HepG2 (cell line): Measurements from ENCODE around the gene TGM1. TPM values are rescaled to one million over a fixed set of nuclear protein-coding genes. Genes with fewer than 3 reads are reported as not detected.

Experiments
- AHR ChIP-seq: IDR thresholded peaks from 2 replicates; pipeline ENCODE4 v1.6.1; 2018; ENCODE audit warnings: missing genetic modification reagents, missing compliant biosample characterization
- ARHGAP35 ChIP-seq: sonication (generic); formaldehyde crosslinking; IDR thresholded peaks from 2 replicates; pipeline ENCODE4 v1.9.0; 2022; ENCODE audit warnings: mild to moderate bottlenecking, inconsistent platforms, moderate library complexity, missing genetic modification reagents, borderline replicate concordance
- FOXC1 ChIP-seq: sonication (generic); formaldehyde crosslinking; IDR thresholded peaks from 2 replicates; pipeline ENCODE4 v1.8.0; 2022; ENCODE audit warnings: mild to moderate bottlenecking, missing genetic modification reagents, borderline replicate concordance
- GABPB1 ChIP-seq: IDR thresholded peaks from 2 replicates; pipeline ENCODE4 v1.6.1; 2016; ENCODE audit warnings: mild to moderate bottlenecking, missing genetic modification reagents, moderate library complexity, missing compliant biosample characterization
- LCORL ChIP-seq, 2 experiments: fragments of 450-650 bp in 1 of 2; sonication (generic) in 1 of 2; formaldehyde crosslinking in 1 of 2; IDR thresholded peaks; 2 replicates each; pipeline versions ENCODE4 v1.5.0 to v1.6.1; 2017 to 2020; ENCODE audit warnings: antibody characterized with exemption in 1 of 2, missing genetic modification reagents in 1 of 2
- POLR2AphosphoS2 ChIP-seq: IDR thresholded peaks from 2 replicates; pipeline ENCODE4 v1.6.1; 2011; ENCODE audit warnings: low read depth, low read length, improper control_type of control experiment
- RBAK ChIP-seq: sonication (generic); formaldehyde crosslinking; IDR thresholded peaks from 2 replicates; pipeline ENCODE4 v1.5.1; 2020; ENCODE audit warnings: mild to moderate bottlenecking, missing genetic modification reagents
- SNRNP70 ChIP-seq: fragments of 200-400 bp; formaldehyde crosslinking; IDR thresholded peaks from 2 replicates; pipeline ENCODE4 v1.6.1; 2017; ENCODE audit warnings: mild to moderate bottlenecking, low read depth, low read length, moderate library complexity
- ZBTB14 ChIP-seq: sonication (generic); formaldehyde crosslinking; IDR thresholded peaks from 2 replicates; pipeline ENCODE4 v1.4.0; 2020; ENCODE audit warnings: missing genetic modification reagents
- ZBTB38 ChIP-seq: sonication (generic); formaldehyde crosslinking; IDR thresholded peaks from 2 replicates; pipeline ENCODE4 v1.5.1; 2020; ENCODE audit warnings: mild to moderate bottlenecking, missing genetic modification reagents
- ZFP1 ChIP-seq: IDR thresholded peaks from 2 replicates; pipeline ENCODE4 v1.6.1; 2016
- ZNF160 ChIP-seq: sonication (generic); formaldehyde crosslinking; IDR thresholded peaks from 2 replicates; pipeline ENCODE4 v1.8.0; 2022; ENCODE audit warnings: mild to moderate bottlenecking, inconsistent platforms, missing genetic modification reagents
- ZNF205 ChIP-seq: IDR thresholded peaks from 2 replicates; pipeline ENCODE4 v1.6.1; 2018; ENCODE audit warnings: missing biosample characterization, missing genetic modification reagents
- ZNF292 ChIP-seq: sonication (generic); formaldehyde crosslinking; IDR thresholded peaks from 2 replicates; pipeline ENCODE4 v1.8.1; 2022; ENCODE audit warnings: mild to moderate bottlenecking, low read depth, missing genetic modification reagents, borderline replicate concordance
- ZNF30 ChIP-seq: sonication (generic); formaldehyde crosslinking; IDR thresholded peaks from 2 replicates; pipeline ENCODE4 v1.5.0; 2020; ENCODE audit warnings: mild to moderate bottlenecking, missing genetic modification reagents
- ZNF543 ChIP-seq: sonication (generic); formaldehyde crosslinking; IDR thresholded peaks from 2 replicates; pipeline ENCODE4 v1.4.0; 2020; ENCODE audit warnings: mild to moderate bottlenecking, missing genetic modification reagents
- ZNF614 ChIP-seq: IDR thresholded peaks from 2 replicates; pipeline ENCODE4 v1.6.1; 2018; ENCODE audit warnings: missing biosample characterization, missing genetic modification reagents, inconsistent platforms, borderline replicate concordance
- ZNF687 ChIP-seq: sonication (generic); formaldehyde crosslinking; IDR thresholded peaks from 2 replicates; pipeline ENCODE4 v1.5.1; 2020; ENCODE audit warnings: mild to moderate bottlenecking, missing genetic modification reagents, moderate library complexity
- polyA plus RNA-seq, 8 experiments: library from polyadenylated mRNA; depleted of rRNA in 3 of 8; stranded (reverse) in 7 of 8; unstranded in 1 of 8; fragments of >200 nt; fragmentation: Illumina TruSeq in 4 of 8; extraction: Trizol in 4 of 8; gene quantifications; 2 replicates each; pipeline versions ENCODE4 v1.2.1 to v1.2.3, GENCODE V29; 2011 to 2016; ENCODE audit warnings: low read depth in 4 of 8, missing spikeins in 1 of 8, mixed read lengths in 1 of 8; ENCODE audit not compliant: insufficient read depth in 1 of 8
- total RNA-seq, 5 experiments: library from RNA; depleted of rRNA; stranded (reverse); fragments of >200 nt; fragmentation: Illumina TruSeq; extraction: Trizol; gene quantifications; 2 replicates each; pipeline ENCODE4 v1.2.3, GENCODE V29; 2016; ENCODE audit warnings: low read depth in 1 of 5
- TF ChIP-seq, protein P1 (sequence below): sonication (generic); formaldehyde crosslinking; IDR thresholded peaks from 2 replicates; pipeline ENCODE4 v1.5.0; 2020; ENCODE audit warnings: missing genetic modification reagents
- TF ChIP-seq, protein P2 (sequence below): sonication (generic); formaldehyde crosslinking; IDR thresholded peaks from 2 replicates; pipeline ENCODE4 v1.8.1; 2022; ENCODE audit warnings: low read depth, mild to moderate bottlenecking, missing genetic modification reagents

TGM1 gene
- total and polyA plus RNA-seq, 2 of the 13 experiments (the other 11 are each of a cell fraction or from before 2014, with no cell fraction given): 3.2 to 10.6 TPM

- TF ChIP-seq, protein P1, sequence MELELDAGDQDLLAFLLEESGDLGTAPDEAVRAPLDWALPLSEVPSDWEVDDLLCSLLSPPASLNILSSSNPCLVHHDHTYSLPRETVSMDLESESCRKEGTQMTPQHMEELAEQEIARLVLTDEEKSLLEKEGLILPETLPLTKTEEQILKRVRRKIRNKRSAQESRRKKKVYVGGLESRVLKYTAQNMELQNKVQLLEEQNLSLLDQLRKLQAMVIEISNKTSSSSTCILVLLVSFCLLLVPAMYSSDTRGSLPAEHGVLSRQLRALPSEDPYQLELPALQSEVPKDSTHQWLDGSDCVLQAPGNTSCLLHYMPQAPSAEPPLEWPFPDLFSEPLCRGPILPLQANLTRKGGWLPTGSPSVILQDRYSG (CRISPR knock-in tag): no peak; the same call in 1 of the 2 replicates
- TF ChIP-seq AHR (CRISPR knock-in tag) (peak; percentile 85), RBAK (CRISPR knock-in tag) (no peak), ZFP1 (peak; percentile 84; the same call in 1 of the 2 replicates), LCORL (IDR thresholded peaks at IDR 0.05) (no peak), LCORL (CRISPR knock-in tag; IDR thresholded peaks at IDR 0.05) (no peak), ZNF614 (CRISPR knock-in tag) (peak; percentile 98), ZNF30 (CRISPR knock-in tag) (no peak), ARHGAP35 (0 out of 2 replicates have a peak, but pooled peaks have one; percentile 48), FOXC1 (no peak), ZNF205 (CRISPR knock-in tag) (peak; percentile 89; the same call in 1 of the 2 replicates), ZNF160 (peak; percentile 80), ZBTB14 (CRISPR knock-in tag) (no peak), ZNF292 (CRISPR knock-in tag) (peak; percentile 87; the same call in 1 of the 2 replicates), SNRNP70 (no peak), ZNF543 (CRISPR knock-in tag) (peak; percentile 95), POLR2AphosphoS2 (no peak), GABPB1 (CRISPR knock-in tag) (peak; percentile 59; the same call in 1 of the 2 replicates), ZBTB38 (CRISPR knock-in tag) (peak; percentile 71; the same call in 1 of the 2 replicates), ZNF687 (CRISPR knock-in tag) (peak; percentile 75; the same call in 1 of the 2 replicates)
- TF ChIP-seq, protein P2, sequence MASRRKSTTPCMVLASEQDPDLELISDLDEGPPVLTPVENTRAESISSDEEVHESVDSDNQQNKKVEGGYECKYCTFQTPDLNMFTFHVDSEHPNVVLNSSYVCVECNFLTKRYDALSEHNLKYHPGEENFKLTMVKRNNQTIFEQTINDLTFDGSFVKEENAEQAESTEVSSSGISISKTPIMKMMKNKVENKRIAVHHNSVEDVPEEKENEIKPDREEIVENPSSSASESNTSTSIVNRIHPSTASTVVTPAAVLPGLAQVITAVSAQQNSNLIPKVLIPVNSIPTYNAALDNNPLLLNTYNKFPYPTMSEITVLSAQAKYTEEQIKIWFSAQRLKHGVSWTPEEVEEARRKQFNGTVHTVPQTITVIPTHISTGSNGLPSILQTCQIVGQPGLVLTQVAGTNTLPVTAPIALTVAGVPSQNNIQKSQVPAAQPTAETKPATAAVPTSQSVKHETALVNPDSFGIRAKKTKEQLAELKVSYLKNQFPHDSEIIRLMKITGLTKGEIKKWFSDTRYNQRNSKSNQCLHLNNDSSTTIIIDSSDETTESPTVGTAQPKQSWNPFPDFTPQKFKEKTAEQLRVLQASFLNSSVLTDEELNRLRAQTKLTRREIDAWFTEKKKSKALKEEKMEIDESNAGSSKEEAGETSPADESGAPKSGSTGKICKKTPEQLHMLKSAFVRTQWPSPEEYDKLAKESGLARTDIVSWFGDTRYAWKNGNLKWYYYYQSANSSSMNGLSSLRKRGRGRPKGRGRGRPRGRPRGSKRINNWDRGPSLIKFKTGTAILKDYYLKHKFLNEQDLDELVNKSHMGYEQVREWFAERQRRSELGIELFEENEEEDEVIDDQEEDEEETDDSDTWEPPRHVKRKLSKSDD (CRISPR knock-in tag): peak; percentile 78
These were observed 44.8 kb upstream of the TGM1 start, which contains the start of gene CIDEB (continued) for GRCh38 chr14:24307575-24308341.
